Measurements from ENCODE around the gene AKT3.

Gene AKT3

DNA sequence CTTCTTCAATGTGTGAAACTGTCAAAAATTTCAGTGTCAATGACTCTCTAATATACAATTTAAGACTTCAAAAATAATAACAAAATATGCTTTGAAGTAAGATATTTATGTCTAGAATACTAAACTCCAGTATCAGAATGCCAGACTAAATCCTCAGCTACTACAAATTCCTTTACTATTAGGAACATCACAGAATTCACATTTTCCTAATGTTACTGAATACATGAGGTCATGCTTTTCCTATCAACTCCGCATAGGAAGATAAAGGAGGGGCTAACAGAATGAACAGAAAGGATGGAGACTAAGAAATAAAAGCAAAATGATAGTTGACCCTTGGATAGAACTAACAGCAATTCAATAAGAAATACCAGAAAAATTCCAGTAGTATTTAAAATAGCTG, 301.5 kb downstream of the AKT3 start:
- no peak for DNase-seq

DNA sequence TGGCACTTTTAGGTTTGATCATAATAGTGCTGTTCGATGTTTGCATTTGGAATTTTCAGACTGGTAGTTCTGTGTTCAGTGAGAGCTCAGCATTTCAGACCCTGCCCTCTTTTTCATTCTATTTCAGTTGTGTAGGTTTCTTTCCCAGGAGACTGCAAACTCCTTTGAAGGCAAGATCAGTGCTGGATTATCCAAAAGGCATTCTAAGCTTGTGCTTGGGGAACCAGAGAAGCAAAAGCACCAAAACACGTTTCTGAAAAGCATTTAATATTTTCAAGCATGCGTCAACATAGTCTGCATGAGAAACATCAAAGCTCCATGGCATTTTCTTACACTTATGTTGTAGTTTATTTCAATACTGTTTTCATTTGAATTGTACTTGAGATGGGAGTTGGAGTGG, 302.2 kb downstream of the AKT3 start:
- DNase-seq, result no peak

DNA sequence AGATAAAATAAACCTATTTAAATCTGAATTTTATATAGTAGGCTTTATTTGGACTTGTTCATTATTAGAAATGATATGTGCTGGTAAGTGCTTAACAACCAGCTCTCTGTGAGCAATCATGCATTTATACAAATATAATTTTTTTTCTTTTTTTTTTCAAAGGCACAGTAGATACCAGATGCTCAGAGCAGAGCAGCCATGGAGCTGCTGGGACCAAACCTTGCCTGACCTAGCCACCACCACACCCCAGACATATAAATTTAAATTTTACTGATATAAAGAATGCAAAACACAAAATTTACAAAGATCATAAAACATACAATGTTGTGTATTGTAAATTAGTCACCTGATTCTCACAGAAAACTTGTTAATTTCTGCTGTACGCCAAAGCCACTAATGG, 303.6 kb downstream of the AKT3 start:
- no peak for DNase-seq

DNA sequence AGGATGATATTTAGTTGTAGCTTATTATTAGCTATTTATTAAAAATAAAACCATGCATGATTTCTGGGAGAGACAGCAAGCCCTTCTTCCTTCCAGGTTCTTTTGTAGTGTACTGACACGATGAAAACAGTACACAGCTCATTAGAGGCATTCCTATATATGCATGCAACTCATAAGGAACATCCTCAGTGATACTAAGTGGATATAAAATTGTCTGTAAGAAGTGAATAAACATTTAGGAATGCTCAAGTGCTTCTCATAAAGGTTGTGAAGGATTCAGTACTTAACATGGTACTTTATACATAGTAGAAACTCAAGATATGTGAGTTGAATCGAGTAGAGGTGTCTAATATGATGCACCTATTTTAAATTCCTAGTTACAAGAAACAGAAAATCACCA, 306.5 kb downstream of the AKT3 start:
- no peak for DNase-seq

DNA sequence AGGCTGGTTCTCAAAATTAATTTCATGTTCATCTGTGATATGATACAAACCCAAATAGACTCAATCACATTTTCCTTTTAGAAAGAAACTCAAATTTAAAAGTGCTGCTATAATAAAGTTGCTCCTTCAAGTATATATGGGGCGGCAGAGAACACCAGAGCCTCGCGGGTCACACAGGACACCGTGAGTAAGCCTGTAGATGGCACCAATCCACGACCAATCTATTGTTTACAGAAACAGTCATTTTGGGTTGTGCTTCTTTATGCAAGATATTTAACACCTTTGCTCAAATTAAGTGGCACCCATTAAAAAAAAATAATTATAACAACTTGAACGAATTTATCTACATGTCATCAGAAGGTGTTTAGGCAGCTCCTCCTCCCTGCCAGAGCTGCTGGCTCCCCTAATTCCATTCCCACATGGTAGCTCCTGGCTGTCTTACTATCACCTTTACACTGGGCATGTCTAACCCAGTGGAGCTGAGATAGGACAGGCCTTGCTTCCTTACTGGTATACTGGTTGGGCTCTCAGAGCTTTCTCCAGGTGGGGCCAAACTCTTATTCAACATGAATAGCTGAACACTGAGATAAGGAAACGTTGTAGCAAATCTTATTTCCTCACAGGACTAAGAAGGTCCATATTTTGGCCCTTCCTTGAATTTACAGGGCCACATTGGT, 307.2 kb downstream of the AKT3 start:
- no peak for DNase-seq

DNA sequence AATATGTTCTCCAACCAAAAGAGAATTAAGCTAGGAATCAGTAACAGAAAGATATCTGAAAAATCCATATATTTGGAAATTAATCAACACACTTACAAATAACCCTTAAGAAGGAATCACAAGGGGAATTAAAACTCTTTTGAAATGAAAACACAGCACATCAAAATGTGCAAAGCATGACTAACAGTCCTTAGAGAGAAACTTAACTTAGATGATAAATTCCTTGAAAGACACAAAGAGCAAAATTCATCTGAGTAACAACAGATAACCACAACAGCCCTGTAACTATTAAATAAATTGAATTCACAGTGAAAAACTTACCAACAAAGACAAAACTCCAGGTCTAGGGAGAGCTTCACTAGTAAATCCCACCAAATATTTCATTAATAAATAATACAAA, 310.4 kb downstream of the AKT3 start:
- DNase-seq, result no peak

DNA sequence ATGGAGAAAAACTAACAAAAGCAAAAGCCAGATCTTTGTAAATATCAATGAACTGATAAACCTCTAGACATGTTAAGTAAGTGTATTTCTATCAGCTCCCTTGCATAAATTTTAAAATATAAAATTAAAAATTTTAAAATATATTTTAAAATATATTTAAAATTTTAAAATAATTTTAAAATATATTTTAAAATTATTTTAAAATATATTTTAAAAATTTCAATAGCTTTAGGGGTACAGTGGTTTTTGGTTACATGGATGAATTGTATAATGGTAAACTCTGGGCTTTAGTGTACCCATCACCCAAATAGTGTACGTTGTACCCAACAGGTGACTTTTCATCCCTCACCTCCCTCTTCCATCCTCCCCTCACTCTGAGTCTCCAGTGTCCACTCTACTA, 315.0 kb downstream of the AKT3 start:
- DNase-seq, result no peak

DNA sequence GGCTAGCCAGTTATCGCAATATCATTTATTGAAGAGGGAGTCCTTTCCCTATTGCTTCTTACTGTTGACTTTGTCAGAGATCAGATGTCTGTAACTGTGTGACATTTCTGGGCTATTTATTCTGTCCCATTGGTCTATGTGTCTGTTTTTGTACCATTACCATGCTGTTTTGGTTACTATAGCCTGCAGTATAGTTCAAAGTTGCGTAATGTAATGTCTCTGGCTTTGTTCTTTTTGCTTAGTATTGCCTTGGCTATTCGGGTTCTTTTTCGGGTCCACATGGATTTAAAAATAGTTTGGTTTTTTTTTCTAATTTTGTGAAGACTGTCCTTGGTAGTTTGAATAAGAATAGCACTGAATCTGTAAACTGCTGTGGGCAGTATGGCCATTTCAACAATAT, 320.5 kb downstream of the AKT3 start:
- no peak for DNase-seq

DNA sequence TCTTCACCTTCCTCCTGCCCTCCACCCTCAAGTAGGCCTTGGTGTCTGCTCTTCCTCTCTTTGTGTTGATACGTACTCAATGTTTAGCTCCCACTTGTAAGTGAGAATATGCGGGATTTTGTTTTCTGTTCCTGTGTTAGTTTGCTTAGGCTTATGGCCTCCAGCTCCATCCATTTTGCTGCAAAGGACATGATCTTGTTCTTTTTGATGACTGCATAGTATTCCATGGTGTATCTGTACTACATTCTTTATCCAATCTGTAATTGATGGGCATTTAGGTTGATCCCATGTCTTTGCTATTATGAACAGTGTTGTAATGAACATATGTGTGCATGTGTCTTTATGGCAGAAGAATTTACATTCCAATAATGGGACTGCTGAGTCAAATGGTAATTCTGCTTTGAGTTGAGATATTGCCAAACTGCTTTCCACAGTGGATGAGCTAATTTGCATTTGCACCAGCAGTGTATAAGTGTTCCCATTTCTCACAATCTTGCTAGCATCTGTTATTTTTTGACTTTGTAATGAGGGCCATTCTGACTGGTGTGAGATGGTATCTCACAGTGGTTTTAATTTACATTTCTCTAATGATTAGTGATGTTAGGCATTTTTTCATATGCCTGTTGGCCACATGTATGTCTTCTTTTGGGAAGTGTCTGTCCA, 321.5 kb downstream of the AKT3 start:
- DNase-seq, result no peak

DNA sequence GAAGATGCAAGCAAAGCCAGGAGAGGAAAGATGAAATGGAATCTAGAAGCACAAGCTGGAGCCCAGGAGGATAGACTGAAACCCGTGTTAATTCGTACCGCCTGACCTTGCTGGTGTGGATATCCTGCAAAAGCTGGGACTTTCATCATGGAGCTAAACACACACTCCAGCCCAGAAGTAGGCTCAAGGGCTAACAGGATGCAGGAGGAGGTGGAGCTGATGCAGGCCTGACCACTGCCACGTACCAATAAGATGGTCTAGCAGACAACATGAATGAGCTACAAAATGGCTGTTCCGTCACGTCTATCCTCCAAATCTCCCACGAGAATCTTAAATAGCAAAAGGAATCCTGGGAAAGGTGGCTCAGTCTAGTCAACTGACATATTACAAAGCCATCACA, 323.9 kb downstream of the AKT3 start:
- DNase-seq, result no peak

DNA sequence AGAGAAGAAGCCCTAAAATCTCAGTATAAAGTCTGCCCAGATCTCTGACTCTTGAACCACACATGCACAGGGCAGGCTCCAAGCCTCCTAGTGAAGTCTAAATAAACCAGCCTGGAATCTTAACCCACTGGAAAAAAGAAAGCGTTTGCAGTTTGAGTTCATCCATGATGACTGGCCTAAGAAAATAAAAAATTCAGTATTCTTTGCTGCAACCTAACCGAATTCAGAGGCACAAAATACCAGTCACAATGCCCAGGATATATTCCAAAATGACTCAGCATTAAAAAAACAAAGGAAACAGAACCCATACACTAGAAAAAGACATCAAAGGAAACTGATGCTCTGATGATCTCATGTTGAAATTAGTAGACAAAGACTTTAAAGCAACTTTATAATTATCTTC, 325.0 kb downstream of the AKT3 start:
- DNase-seq, result no peak

DNA sequence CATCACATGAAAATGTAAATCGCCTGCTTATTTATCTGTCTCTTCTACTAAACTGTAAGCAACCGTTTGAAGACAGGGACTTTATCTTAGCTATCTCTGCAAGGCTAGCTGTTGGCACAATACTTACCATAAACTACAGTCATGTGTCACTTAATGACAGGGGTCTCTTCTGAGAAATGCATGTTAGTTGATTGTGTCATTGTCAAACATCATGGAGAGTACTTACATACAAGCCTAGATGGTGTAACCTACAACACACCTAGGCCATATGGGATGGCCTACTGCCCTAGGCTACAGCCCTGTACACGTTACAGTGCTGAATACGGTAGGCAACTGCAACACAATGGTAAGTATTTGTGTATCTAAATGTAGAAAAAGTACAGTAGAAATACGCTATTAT, 326.3 kb downstream of the AKT3 start:
- no peak for DNase-seq

DNA sequence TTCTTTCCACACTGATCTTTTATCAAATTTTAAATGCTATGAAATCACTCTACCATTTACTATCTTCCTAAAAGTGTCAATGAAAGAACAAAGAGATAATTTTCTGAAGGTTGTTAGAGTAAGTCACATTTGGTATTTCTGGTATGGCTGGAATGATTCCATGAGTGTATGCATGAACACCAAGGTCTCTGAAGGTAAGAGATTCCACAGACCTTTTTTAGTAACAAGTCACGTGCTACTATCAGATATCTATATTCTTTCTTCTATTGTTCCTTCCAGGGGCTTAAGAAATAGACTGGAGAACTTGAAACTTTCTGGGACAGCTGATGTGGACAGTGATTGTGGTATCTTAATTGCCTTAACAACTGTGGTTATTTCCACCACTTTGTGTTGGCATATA, 329.2 kb downstream of the AKT3 start:
- no peak for DNase-seq

DNA sequence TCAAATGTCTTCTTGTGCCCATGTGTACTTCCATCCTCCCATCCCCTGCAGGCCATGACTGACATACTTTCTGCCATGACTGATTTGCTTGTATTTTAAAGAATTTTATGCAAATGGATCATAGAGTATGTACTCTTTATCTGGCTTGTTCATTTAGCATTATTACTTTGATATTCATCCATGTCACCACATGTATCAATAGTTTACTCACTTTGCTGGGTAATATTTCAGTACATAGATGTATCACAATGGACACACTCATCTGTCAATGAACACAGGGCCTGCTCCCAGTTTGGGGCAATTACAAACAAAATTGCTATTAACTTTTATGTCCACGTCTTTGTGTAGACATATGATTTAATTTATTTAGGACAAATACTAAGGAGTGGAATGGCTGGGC, 335.1 kb downstream of the AKT3 start:
- no peak for DNase-seq

DNA sequence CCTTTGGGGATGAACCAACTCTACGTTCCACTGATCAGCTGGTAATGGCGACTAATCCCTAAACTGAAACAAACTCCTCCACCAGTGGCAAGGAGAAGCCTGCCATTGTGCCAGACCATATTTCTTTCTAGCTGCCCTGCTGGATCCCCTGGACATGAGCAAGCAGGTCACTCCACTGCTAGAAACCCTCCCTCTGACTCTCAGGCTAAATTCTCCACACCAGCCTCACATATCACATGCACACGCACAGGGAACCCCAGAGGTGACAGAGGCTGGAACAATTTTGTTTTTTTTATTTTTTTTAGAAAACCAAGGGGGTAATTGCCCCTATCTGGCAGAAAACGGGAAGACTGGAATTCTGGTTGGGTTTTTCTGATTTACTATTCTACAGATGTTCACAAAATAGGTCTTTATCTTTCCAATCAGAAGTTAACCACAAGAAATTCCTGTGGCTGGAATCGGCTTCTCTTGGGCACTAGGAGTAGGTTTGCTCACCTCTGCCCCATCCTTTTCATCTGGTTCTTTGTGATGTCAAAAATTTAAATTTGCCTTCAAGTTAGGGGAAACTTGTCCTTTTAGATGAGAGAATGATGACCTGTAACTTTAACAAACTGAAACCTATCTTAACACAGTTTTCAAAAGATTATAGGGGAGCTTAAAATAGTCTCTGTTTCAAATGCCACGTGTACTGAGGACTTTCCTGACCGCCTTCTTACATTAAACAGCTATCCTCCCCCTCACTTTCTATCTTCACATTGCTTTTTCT, 336.1 kb downstream of the AKT3 start:
- DNase-seq, result no peak

DNA sequence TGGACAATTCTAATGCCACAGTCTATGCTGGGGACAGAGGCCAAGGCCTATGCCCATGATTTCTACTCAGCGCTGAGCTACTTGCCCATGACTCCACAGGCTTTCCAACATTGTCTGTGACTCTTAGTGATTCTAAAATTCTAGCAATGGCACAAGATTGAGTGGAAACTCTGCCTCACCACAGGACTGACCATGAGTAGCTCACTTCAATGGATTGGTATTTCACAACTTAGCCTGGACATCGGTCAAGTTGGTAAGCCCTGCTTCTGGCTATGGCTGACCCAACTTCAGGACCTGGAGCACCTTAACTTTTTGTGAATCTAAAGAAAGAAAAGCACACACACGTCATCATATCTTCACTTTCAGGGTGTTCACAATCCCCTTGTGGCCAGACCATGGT, 339.1 kb downstream of the AKT3 start:
- DNase-seq, result no peak

DNA sequence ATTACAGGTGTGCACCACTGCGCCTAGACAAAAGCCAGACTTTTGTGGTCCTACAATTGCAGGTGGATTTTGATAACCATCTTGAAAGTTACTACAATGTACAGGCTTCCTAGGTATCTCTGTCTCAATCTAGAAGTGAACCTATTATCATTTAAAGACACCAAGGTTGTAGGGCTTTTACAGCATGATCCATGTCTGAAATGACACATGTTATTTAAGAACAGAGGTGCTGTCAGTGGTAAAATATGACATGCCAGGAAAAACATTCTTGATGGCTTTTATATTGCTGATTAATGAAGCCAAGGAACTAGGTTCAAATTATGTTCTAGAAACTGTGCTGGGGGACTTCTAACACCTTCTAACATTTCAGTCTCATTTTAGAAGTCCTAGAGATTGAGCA, 341.1 kb downstream of the AKT3 start:
- DNase-seq, result no peak

DNA sequence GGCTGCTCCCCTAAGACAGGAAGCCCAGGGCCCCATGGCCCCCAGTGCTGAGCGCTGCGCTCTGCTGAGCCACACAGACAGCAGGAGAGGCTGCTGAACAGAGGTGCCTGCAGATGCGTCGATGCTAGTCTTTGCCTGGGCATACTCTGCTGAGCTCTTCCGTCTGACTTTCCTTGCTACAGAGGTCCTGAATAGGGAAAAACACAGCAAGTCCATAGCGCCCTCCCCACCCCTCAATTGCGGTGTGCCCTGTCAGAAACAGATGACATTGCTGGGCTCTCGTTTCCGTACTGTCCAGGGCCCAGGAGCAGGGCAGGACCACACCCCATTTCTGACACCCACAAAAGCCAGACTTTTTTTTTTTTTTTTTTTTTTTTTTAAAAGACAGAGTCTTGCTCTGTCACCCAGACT, 341.7 kb downstream of the AKT3 start:
- DNase-seq, result no peak

DNA sequence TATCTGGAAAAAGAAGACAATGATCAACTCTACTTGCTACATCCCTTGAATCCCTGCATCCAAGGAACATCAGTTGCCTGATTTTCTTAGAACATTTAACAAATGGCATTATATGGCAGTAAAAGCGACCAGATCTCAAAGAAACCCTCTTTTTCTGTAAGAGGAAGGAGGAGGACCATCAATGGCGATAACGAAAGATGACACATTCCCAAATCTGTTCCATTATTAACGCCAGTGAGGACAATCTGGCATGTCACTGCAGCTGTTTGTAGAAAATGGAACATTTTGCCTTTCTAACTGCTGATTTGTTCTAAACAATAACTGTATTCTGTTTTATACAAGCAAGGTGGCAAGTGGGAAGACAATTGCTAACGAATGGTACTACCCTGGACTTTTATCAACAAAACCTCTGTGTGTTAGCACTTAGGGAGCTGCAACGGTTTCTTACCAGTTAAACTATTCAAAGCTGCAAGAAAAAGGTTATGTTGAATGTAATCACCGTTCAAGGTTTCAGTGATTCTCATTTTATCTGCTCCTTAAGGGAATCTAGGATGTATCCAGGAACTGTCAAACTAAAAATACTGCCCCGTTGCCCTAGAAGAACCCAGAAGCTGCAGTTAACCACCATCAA, 342.3 kb downstream of the AKT3 start:
- no peak for DNase-seq

DNA sequence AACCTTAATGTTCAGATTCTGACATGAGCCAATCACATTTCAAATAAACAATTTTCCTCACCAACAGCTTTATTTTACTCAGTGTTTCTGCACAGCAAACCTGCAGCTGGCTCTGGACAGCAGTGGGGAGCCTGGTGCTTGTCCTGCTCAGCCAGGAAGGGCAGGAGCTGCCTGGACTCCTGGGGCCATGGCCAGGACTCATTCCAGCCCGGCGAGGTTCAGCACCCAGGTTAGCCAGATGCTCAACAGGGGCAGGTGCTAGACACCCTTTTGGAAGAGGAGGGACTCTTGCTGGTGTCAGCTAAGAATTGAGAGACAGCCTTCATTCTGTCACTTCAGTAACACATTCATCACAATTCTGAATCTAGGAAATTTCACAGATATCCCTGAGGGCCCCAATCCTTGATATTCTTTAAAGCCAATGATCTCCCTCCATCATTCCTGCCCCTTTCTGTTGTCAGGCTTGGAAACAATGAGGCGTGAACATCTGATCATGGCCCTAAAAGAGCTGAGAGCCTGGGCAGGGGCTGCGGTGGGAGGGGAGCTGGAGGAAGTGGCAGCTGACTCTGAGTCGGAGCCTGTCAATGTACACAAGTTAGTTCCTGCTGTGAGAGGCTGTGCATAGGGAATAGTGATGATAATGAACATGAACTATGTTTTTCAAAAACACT, 342.9 kb downstream of the AKT3 start:
- no peak for DNase-seq

DNA sequence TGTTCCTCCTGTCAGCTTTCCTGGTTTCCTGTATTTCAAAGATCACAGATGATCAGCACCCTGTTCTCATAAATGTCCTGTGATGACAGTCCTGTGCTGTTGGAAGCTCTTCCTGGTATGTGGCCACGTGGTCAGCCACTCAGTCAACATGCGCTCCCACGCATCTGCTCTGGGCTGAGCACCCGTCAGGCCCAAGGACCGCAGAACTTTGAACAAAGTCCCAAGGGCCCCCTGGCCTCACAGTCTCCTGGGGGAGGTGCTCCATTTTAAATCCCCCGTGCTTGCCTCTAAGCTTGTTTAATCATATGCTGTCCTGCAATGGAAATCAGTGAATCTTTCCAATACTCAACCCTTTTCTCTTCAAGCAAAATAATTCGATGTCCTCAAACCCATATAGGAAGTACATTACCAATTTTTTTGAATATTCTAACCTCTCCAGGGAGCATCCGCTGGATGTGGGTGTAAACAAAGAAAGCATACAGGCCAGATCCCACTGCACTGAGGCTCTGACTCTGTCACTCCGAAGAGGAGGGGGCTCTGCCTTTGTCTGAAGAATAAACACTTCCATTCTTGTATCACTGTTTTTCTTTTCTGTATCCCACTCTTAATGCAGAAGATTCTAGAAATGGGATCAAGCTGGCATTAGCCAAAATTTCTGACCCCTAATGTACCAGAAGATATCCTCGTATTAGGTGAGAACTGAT, 343.9 kb downstream of the AKT3 start:
- no peak for DNase-seq

DNA sequence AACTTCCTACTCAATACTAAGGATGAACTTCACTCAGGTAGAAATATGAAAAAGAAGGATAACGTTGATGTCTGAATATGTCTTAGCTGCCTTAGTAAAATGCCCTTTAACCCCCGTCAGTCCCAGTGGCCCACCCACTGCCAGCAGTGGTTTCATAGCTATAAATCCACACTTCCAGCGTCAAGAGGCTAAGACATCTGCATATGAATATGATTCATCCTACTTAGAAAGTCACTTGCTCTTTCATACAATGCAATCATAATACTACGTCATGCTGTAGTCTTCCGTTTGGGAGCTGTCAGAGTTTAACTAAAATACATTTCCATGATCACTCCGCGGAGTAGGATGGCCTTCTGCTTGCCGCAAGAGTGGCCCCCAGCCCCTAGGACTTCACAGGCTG, 346.9 kb downstream of the AKT3 start:
- DNase-seq, result no peak

DNA sequence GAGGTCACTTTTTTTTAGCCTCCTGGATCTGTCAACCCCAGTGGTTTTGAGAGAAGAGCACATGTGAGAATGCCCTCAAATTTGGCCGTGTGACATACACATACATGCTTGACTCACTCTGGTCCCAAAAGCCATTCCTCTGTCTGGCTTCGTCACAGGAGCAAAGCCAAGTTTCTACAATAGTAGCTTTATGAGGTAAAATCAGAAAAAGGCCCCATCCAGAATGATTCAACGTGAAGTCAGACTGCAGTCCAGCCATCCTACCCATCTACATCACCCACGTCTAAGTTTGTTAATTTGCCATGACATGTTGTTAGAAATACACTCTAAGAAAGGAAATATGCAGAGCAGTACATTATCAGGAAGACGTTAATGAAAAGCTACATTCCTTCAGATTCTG, 349.0 kb downstream of the AKT3 start:
- no peak for DNase-seq
